ENCODE results near the gene PPP2R5C. TPM values are rescaled to one million over a fixed set of nuclear protein-coding genes. Genes with fewer than 3 reads are reported as not detected.

Gene PPP2R5C
- polyA plus RNA-seq, 3 donors = 61.9 to 72.5 (median 64.0) TPM

DNA sequence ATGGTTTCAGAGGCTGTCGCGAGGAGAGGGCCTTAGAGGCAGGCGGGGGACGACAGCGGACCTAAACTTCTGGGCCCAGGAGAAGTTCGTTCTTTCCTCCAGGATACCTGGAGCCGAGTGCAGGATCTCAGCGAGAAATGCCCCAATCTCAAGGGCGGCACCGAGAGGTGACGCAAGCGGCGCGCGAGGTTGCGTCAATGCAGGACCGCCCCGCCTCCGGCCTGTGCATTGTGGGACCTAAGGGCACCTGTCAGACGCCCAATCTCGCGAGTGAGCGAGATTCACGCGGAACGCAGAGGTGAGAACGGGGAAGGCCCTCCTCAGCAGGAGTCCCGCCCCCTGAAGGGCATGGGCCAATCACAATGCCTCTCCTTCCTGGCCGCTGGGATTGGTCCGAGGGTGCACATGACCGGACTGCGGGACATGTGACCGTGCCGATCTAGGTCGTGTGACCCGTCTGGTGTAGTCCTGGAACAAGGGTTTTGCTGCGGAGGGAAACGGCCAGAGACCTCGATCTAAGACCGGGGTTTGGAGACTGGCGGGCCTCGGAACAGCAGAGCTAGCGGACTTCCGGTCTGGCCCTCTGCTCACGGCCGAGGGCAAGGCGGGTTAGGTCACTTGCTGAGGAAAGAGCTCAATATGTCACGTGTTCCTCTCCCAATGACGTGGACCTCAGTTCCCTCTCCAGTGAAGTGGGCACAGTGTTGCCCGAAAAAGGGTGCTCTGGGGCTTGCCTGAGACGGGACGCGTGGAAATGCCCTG, 186.6 kb downstream of the PPP2R5C start:
- DNase-seq = peak; percentile 99 to 100 (median 100)
- Histone ChIP-seq H3K4me1 (ENCODE audit: control insufficient read depth in 1 of 2, insufficient read depth in 2 of 2, low read length in 2 of 2) (peaks cover 17 to 27% of the 10 kb centered on the region in 2 donors), H3K4me3 (replicated peaks in 1 of 3; ENCODE audit: low read depth in 2 of 3, low read length in 3 of 3) (peak overlapping the region; percentile 51 to 79 (median 67)), H3K4me2 (replicated peaks; ENCODE audit: extremely low read depth, low read length, poor library complexity, severe bottlenecking) (peak overlapping the region; percentile 83), H3K27me3 (ENCODE audit: control insufficient read depth in 2 of 2, insufficient read depth in 2 of 2, low read length in 2 of 2) (peaks cover 6 to 19% of the 10 kb centered on the region in 2 donors), H2AFZ (ENCODE audit: insufficient read depth, low read depth, low read length, poor library complexity, severe bottlenecking) (peak overlapping the region; percentile 74), H3K36me3 (replicated peaks in 1 of 2; ENCODE audit: control insufficient read depth in 1 of 2, insufficient read depth in 2 of 2, low read length in 2 of 2) (no peaks in the 10 kb centered on the region), H3K9ac (ENCODE audit: insufficient read depth, low read length, poor library complexity, severe bottlenecking) (peak overlapping the region; percentile 85), H4K20me1 (ENCODE audit: insufficient read depth, low read length) (no peaks in the 10 kb centered on the region), H3K9me3 (replicated peaks in 1 of 2; ENCODE audit: control insufficient read depth in 1 of 2, insufficient read depth in 1 of 2, low read length in 2 of 2) (no peaks in the 10 kb centered on the region), H3K27ac (ENCODE audit: low read depth in 1 of 2, low read length in 2 of 2) (peak overlapping the region; percentile 93 to 96), H3K79me2 (ENCODE audit: insufficient read depth, low read length) (peaks cover 16% of the 10 kb centered on the region)
- TF ChIP-seq, protein P1, sequence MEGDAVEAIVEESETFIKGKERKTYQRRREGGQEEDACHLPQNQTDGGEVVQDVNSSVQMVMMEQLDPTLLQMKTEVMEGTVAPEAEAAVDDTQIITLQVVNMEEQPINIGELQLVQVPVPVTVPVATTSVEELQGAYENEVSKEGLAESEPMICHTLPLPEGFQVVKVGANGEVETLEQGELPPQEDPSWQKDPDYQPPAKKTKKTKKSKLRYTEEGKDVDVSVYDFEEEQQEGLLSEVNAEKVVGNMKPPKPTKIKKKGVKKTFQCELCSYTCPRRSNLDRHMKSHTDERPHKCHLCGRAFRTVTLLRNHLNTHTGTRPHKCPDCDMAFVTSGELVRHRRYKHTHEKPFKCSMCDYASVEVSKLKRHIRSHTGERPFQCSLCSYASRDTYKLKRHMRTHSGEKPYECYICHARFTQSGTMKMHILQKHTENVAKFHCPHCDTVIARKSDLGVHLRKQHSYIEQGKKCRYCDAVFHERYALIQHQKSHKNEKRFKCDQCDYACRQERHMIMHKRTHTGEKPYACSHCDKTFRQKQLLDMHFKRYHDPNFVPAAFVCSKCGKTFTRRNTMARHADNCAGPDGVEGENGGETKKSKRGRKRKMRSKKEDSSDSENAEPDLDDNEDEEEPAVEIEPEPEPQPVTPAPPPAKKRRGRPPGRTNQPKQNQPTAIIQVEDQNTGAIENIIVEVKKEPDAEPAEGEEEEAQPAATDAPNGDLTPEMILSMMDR (IDR thresholded peaks at IDR 0.05) = no peak
- Mint-ChIP-seq H3K4me3 (peak overlapping the region; percentile 88 to 98), H3K27me3 (ENCODE audit: low read depth in 3 of 3) (peaks cover 31 to 36% (median 35%) of the 10 kb centered on the region in 3 donors), H3K27ac (peak overlapping the region; percentile 98 to 100 (median 100)), H3K36me3 (peaks cover 2 to 7% of the 10 kb centered on the region in 2 donors), H3K9me3 (peaks cover 0 to 7% (median 2%) of the 10 kb centered on the region in 7 donors), H3K4me1 (peaks cover 24% of the 10 kb centered on the region)
- 0% methylated on average over 53 of the region's 53 CpGs for WGBS (ENCODE audit: insufficient coverage)
- intact Hi-C loops (cut with micrococcal nuclease) = loop anchor here (5.0 to 10.0 kb wide), 3 partner anchors 71 to 183 kb away; partner anchors contain the start of gene PPP2R5C (in 2 of the 2)

DNA sequence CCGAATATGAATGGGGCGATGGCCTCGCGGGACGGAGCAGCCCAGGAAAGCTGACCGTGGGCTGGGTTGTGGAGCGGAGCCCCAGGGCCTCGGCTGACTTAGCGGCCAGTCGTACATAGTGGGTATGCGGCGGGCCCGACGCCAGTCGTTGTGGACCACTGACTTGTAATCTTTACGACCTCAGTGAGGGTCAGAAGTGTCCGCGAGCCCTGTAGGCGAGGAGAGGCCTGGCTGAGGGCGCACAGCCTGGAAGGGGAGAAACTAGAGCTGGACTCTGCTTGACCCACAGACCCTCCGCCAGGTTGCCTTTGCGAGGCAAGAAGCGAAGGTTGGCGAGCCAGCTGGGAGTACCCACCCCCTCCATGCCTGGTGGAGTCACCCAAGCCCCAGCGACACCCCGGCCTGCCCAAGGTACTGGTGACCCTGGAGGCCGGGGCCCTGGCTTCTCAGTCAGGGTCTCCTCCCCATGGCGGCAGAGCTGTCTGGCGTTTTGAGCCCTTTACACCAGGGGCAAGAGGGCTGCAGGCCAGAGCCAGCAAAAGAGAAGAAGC, 187.2 kb downstream of the PPP2R5C start:
- Mint-ChIP-seq H3K27ac (peak overlapping the region; percentile 98 to 100 (median 100)), H3K4me1 (peaks cover 24% of the 10 kb centered on the region), H3K36me3 (peaks cover 2 to 7% of the 10 kb centered on the region in 2 donors), H3K9me3 (peaks cover 0 to 7% (median 2%) of the 10 kb centered on the region in 7 donors), H3K4me3 (peak overlapping the region; percentile 88 to 98), H3K27me3 (ENCODE audit: low read depth in 3 of 3) (peaks cover 30 to 31% (median 30%) of the 10 kb centered on the region in 3 donors)
- Histone ChIP-seq H3K4me3 (replicated peaks in 1 of 3; ENCODE audit: low read depth in 2 of 3, low read length in 3 of 3) (peak overlapping the region; percentile 51 to 79 (median 67)), H3K27ac (ENCODE audit: low read depth in 1 of 2, low read length in 2 of 2) (peak overlapping the region; percentile 93 to 96), H3K79me2 (ENCODE audit: insufficient read depth, low read length) (peaks cover 16% of the 10 kb centered on the region), H2AFZ (ENCODE audit: insufficient read depth, low read depth, low read length, poor library complexity, severe bottlenecking) (peak overlapping the region; percentile 66), H3K4me1 (ENCODE audit: control insufficient read depth in 1 of 2, insufficient read depth in 2 of 2, low read length in 2 of 2) (peaks cover 17 to 27% of the 10 kb centered on the region in 2 donors), H3K4me2 (replicated peaks; ENCODE audit: extremely low read depth, low read length, poor library complexity, severe bottlenecking) (peak overlapping the region; percentile 83), H3K9me3 (replicated peaks in 1 of 2; ENCODE audit: control insufficient read depth in 1 of 2, insufficient read depth in 1 of 2, low read length in 2 of 2) (no peaks in the 10 kb centered on the region), H3K27me3 (ENCODE audit: control insufficient read depth in 2 of 2, insufficient read depth in 2 of 2, low read length in 2 of 2) (peaks cover 6 to 16% of the 10 kb centered on the region in 2 donors), H3K9ac (ENCODE audit: insufficient read depth, low read length, poor library complexity, severe bottlenecking) (peak overlapping the region; percentile 85), H3K36me3 (replicated peaks in 1 of 2; ENCODE audit: control insufficient read depth in 1 of 2, insufficient read depth in 2 of 2, low read length in 2 of 2) (no peaks in the 10 kb centered on the region), H4K20me1 (ENCODE audit: insufficient read depth, low read length) (no peaks in the 10 kb centered on the region)
- intact Hi-C loops (cut with micrococcal nuclease) = loop anchor here (5.0 to 10.0 kb wide), 3 partner anchors 71 to 184 kb away; partner anchors contain the start of gene PPP2R5C (in 2 of the 2)
- TF ChIP-seq, protein P1 (IDR thresholded peaks at IDR 0.05) = no peak
- peak in 1 of 3 donors; percentile 24 for DNase-seq
- 4% methylated on average over 23 of the region's 29 CpGs for WGBS (ENCODE audit: insufficient coverage)

Data from CD14-positive monocyte (primary cell).